ENCODE results near the gene CHURC1.

DNA sequence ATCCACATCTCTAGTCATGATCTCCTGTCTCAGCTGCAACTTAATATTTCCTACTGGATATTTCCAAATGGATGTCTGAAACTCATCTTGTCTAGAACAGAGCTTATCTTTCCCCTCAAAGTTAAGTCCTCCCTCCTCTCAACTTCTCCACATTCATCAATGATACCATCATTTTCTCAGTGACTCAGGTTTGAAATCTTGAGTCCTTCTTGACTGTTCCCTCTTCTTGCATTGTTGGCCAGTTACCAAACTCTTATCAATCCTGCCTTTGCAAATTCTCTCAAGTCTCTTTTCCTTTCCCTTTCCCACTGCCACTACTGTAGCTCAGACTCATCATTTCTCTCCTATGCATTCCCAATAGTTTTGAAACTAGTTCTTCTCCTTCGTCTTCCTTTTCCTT, 14.3 kb upstream of the CHURC1 start:
- TF ChIP-seq EZH2 (IDR thresholded peaks at IDR 0.05) (no peak), POLR2AphosphoS5 (IDR thresholded peaks at IDR 0.05; ENCODE audit: borderline replicate concordance, low read depth, low read length) (no peak)
